ENCODE results near the gene TFAP2B.

GRCh38 chr6:50842861-50843384, 24.3 kb downstream of the TFAP2B start:
- no peak for TF ChIP-seq CTCF (IDR thresholded peaks at IDR 0.05)
- no peak for TF ChIP-seq POLR2A (IDR thresholded peaks at IDR 0.05)

All from vagina (tissue), 2 donors.